GM18909 (cell line): ENCODE measurements around the gene RNF227.

Source experiments
- ATAC-seq: cut with Tn5 transposase; IDR thresholded peaks from one replicate; pipeline ENCODE4 v1.9.1; 2021; ENCODE audit warnings: mild to moderate bottlenecking; ENCODE audit not compliant: unreplicated experiment, poor library complexity

The RNF227 gene

DNA sequence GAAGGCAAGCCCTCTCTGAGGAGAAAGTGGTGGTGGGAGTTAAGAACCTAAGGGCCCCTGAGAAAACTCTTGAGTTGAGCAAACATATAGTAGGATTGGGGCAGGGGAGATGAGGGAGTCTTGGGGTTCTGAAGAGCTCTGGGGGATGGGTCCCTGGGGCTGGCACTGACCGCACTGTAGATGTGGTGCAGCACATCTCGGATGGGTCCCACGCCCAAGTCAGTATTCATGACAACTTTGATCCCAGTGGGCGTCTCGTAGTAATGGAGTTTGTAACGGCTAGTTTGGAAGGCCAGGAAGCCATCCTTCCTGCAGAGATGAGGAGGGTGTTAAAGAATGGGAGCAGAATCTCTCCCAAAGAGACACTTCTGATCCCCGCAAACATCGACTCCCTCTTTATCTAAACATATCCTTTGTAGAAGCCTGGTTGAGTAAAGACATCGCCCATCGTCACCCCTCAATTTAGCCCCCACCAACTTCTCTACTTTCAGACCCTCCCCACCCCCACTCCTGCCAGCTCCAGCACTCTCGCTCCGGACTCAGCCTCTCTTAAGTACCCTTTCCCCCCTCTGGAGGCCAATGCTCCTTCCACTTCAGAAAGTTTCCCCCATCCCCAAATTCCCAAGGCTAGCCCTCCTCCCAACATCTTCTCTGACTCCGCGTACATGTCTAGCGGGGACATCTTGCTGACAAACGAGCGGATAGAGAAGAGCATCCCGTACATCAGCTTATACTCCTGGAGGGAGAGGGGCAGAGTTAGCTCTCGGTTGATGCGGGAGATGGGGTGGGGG is 14.9 kb upstream of the RNF227 start:
- ATAC-seq: no peak

DNA sequence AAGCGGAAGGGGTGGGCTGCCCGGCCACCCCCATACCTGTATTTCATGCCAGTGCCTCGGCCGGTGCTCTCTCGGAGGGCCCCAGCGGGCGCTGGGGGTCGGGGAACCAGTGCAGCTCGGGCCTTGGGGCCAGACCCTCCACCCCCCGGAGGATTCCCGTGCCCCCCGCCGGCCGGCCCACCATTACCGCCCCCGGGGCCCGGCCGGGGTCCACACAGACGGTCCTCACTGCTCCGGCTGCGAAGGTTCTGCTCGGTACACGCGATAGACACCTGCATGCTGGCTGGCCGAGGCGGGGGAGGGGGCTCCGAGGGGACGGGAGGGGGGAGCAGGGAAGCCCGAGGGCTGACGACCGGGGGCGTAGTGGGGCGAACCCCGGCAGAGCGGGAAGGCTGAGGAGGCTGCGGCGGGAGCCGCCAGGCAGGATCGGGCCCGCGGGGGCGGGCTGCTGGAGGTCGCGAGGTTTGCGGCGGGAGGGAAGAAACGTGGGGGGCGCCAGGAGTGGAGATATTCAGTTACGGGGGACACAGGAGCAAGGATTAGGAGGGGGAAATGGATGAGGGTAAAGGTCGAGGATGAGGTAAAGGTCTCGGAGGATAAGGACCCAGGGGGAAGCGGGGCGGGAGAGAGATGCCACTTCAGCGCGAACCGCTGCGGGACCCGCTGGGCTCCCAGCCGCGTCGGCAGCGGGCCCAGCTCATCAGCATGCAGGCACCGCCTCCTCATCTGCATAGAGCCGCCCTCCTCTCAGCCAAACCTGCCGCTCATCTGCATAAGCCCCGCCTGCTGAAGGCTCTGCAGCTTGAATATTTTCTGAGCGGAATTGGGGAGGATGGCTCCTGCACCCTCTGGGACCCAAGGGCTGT is 13.3 kb upstream of the RNF227 start, which contains the start of gene KCNAB3:
KCNAB3 (minus strand) TSS at position 699 of the 866 bp plus-strand sequence; CDS start at position 278, 421 bp downstream.
- ATAC-seq: no peak

DNA sequence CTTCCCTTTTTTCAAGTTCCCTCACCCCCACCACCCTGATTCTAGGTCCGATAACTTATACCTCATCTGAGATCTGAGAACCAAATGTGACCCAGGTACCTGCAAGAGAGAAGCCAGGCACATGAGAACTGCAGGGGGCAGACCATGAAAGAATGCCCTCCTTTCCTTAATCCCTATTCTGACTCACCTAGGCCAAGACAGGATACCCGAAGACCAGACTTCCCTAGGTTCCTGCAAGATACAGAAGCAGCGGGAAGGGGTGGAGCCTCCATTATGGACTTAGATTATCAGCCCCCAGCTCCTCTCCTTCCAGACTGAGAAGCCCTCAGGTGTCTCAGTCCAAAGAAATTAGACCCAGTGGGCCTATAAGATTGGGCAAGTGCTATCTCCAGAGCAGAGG is 11.5 kb upstream of the RNF227 start:
- no peak for ATAC-seq

DNA sequence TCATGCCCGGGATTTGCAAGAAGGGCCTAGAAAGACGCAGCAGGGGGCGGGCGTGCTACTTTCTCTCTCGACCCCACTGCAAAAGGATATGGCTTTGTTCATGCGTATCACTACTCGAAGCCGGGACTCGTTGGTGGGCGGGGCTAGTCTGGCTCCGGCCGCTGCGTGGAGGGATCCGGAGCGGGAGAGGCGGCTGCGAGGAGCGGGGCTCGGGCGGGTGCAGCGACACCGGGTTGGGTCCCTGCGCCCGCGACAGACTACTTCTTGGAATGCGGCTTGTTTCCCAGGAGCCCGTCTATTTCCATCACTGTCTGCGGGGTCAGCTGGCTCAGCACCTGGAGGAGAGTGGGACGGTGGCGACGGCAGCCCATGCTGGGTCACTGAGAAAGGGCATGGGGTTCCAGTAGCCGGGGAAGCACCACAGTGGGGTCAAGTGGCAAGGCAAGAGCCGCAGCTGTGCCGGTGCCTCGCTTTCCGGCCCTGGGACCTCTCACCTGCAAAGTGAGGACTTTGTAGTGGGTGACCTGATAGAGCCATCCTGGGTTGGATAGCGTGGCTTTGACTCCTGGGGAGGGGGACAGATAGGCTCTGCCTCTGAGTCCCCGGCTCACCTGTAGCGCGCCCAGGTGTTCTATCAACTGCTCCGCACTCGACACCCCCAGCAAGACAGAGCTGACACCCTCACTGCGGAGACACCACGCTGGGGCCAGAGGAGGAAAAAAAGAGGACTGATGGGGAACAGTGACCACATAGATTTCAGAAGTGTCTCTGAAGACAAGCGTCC is 6.9 kb upstream of the RNF227 start:
- no peak for ATAC-seq

DNA sequence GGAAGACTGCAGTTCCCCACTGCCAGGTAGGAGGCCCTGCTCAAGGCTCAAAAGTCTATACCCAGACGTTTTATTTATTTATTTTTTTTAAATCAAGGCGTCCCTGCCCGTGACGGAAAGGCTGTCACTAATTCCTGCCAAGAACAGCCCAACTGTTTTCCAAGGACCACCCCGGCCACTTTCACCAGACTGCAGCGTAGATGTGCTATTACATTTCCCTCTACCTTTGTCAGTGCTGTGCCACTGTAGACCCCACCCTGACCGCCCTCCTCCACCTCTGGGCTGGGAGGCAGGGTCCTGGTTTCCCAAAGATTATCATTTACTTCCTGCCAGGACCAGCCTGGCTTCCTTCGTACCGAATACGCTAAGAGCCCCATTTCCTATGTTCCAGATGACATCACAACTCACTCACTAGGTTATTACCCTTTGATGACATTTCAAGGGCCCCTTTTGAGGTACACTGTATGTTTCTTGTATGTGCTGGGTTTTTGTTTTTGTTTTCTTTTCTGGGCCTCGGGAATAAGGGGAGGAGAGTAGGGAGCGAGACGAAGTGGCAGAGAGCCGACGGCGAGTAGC is 6.3 kb upstream of the RNF227 start:
- ATAC-seq: no peak

DNA sequence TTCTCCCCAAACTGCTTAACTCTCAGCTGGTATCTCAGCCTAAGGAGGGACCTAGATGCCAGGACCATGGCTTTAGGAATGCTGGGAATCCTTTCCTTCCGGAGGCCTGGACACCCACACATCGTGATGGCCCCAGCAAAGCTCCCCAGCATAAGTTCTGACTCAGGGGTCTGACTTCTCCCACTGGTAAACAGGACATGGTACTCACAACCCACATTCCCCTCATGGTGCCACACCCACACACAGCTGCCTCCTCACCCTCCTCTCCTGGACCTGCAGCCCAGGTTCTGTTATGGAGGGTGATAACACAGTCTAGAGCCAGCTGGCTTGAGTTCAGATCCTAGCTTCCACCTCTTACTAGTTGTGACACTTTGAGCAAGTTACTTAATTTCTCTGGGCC is 719 bp upstream of the RNF227 start:
- no peak for ATAC-seq

DNA sequence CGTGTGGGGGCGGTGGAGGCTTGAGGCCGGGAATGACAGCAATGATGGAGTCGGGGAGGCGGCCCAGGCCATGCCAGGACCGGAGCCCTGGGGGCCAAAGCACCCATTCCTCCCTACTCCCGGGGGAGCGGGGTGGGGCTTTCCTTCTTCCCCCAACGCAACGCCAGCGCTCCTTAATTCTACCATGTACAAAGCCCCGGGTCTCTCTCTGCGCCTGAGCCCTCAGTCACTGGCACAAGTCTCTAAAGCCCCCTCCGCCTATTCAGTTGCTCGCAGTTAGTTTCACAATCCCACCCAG is 245 bp upstream of the RNF227 start:
- no peak for ATAC-seq

DNA sequence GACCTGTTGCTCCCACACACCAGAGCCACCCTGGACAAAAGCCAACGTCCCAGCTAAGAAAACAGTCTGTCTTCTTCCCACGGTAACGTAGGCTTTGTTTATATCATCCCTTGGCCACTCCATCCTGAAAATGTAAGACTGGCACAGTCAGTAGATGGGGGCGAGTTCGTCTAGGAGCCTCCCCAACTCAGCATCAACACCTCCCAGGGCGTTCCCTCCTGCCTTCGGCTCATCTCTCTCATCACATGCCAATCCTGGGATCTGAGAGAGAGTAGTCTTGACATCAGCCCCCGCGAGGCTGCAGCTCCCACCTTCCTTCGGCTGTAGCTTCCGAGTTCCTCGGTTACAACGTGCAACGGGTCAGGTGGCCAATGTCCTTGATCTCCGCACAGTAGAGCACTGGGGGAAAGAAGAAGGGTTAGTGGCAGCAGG is 894 bp downstream of the RNF227 start:
- ATAC-seq: peak; percentile 8

DNA sequence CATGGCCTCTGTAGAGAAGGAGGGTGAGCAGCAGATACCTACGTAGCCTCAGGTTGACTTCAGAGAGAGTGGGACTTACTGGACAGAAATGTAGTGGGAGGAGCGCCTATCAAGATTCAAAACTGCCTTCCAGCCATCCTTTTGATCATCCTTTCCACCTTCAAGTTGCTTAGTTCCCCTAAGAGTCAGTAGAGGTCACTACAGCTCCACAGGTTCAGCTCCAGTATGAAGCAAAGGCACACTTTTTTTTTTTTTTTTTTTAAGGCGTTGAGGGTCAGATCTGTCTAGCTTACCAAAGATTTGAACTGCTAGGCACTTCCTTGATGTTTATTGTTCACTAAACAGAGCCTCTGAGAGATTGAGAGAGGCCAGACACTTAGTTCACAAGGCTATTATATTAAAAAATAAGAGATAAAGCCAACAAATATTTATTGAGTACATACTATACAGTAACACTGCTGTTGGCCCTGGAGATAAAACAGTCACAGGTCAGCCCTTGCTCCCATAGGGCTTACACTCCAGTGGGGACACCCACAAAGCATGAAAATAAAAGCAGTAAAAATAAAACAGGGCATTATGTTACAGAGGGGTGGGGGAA is 3.1 kb downstream of the RNF227 start:
- no peak for ATAC-seq

DNA sequence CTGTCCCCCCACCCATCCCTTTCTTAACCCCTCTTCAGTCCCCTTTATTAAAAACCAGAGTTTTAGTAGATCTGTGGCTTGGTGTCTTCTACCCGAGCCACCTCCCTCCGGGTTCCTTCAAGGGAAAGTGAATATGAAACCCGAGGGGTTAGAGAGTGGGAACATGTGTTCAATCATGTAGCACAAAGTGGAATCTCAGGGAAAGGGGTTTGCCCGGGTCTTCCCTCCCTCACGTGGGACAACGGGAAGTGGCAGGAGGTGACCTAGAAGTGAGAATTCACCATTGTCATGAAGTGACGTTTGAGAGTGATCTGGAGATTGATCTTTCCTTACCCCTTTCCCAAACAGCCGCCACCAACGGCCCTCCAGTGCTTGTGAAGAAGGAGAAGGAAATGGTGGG is 5.0 kb downstream of the RNF227 start:
- ATAC-seq: no peak

DNA sequence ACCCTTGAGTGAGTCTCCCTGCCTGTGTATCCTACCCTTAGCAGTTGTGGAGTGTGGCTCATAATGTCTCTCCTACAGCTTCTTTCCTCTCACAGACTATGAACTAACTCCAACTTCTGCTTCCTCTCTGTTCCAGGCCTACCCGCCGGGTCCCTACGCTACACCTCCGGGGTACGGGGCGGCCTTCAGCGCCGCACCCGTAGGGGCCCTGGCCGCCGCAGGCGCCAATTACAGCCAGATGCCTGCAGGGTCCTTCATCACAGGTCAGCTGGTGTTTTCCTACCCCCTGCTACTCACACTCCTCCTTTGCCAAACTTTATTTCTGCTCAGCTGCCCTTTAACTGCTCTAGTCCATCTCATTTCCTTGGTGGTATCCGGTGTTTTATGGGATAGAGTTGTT is 5.4 kb downstream of the RNF227 start:
- no peak for ATAC-seq

DNA sequence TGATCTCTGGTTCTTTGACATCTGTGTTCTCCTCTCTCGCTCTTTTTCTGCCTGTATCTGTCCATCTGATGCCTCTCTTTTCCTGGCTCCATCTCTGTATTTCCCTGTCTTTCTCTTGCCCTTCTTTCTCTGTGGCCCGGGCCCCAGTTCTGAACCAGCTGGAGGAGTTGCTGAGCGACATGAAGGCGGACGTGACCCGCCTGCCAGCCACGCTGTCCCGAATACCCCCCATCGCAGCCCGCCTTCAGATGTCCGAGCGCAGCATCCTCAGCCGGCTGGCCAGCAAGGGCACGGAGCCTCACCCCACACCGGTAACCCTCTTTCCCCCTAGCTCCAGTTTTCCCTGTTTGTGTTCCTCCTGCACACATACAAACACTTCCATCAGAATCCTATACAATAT is 5.8 kb downstream of the RNF227 start:
- ATAC-seq: no peak

DNA sequence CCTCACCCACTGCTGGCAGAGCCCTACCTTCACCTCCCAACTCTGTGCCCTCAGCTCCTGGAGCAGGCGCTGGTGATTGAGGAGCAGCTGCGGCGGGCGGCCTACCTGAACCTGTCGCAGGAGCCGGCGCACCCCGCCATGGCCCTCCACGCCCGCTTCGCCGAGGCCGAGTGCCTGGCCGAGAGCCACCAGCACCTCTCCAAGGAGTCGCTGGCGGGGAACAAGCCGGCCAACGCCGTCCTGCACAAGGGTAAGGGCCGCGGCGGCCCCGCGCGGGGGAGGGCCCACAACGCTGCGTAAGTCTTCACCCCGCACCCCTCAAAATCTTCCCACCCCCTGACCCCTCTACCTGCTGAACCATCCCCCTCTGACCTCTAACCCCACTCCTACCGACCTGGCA is 7.0 kb downstream of the RNF227 start:
- ATAC-seq: no peak

DNA sequence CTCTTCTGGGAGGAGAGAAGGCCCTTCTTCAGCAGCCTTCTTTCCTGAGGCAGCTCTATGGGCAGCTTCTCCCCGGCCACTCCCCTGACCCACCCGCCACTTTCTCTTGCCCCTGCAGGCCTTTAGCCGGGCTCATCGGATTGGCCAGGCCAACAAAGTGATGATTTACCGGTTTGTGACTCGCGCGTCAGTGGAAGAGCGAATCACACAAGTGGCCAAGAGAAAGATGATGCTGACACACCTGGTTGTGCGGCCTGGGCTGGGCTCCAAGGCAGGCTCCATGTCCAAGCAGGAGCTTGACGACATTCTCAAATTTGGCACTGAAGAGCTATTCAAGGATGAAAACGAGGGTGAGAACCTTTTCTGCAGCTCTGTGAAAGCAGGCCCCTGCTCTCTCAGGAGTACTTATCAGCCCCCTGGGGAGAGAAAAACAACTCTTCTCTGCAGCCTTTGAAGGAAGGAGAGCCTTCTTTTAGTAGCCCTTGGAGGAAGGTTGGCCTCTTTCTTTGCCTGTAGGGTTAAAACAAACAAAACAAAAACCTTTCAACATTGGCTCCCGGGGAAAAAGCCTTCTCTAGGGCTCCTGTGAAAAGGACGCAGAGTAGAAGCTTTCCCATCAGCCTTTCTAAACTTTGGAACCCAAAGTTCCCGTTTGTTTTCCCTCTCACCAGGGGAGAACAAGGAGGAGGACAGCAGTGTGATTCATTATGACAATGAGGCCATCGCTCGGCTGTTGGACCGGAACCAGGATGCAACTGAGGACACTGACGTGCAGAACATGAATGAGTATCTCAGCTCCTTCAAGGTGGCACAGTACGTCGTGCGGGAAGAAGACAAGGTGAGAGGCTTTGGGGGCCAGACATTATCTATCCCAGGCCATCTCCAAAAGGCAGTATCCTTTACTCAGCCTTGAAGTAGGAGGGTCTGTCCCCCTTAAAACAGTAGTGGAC is 12.7 kb downstream of the RNF227 start:
- ATAC-seq: no peak

DNA sequence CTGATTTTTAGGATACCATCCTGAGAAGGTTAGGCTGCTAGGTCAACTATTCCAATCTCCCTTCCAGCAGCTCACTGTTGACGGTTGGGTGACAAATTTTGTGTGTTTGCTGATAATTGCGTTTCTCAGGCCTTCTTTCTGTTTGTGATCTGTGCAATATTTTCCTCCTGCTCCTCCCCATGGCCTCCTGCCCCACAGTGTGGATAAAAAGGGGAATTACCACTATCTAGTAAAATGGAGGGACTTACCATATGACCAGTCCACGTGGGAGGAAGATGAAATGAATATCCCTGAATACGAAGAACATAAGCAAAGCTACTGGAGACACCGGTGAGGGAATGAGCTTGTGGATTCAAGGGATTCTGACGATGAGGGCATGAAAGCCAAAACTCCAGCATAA is 18.3 kb downstream of the RNF227 start:
- no peak for ATAC-seq

DNA sequence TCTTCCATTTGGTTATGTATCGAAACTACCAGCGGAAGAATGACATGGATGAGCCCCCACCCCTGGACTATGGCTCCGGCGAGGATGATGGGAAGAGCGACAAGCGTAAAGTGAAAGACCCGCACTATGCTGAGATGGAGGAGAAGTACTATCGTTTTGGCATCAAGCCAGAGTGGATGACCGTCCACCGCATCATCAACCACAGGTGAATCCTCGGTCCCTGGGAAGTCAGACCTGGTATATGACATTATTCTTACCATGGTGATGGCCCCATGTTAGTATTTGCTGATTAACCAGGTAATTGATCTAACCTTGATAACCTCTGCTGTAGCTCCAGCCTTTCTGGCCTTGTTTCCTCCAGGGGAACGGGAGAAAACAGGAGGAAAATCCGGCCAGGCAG is 19.0 kb downstream of the RNF227 start:
- no peak for ATAC-seq

DNA sequence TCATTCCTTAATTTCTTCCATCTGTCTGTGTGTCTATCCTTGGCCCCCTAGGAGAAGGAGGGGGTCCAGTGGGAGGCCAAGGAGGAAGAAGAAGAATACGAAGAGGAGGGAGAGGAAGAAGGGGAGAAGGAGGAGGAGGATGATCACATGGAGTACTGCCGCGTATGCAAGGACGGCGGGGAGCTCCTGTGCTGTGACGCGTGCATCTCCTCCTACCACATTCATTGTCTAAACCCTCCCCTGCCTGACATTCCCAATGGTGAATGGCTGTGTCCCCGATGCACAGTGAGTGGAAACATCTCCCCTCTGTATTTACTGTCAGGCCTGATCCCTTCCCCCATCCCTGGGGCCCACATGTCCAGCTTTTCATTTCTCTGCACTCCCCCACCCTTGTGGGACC is 21.2 kb downstream of the RNF227 start:
- no peak for ATAC-seq

DNA sequence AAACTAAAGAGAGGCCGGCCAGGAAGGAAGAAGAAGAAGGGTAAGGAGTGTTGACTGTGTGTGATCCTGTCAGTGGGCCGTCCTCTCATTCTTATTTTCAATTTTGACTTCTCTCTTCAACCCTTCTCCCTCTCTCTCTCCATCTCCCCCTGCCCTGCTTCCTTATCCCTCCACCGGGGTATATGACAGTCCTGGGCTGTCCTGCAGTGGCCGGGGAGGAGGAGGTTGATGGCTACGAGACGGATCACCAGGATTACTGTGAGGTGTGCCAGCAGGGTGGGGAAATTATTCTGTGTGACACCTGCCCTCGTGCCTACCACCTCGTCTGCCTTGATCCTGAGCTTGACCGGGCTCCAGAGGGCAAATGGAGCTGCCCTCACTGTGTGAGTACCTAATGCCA is 21.9 kb downstream of the RNF227 start:
- no peak for ATAC-seq

DNA sequence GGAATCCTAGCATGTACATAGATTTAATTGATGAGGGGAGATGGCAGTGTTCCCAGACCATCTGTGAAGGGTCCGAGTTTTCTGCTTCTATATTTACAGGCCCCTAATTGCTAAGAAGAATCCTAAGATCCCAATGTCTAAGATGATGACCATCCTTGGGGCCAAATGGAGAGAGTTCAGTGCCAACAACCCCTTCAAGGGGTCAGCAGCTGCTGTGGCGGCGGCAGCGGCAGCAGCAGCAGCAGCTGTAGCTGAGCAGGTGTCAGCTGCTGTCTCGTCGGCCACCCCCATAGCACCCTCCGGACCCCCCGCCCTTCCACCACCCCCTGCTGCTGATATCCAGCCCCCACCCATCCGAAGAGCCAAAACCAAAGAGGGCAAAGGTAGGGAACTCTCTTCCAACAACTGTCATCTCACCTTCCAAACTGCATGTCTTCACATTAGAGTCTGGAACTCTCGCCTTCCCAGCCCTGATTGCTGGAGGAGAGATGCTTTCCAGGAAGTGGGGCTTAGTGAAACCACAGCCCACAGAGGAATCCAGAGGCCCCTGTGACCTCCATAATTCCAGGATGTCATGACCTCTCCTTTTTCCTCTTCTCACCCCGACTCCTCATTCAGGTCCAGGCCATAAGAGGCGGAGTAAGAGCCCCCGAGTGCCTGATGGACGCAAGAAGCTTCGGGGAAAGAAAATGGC is 22.8 kb downstream of the RNF227 start:
- ATAC-seq: no peak
